C4-2B (cell line): ENCODE measurements around the gene FKBP5.
"Not testable (repeated sequence)": the region's sequence is repeated elsewhere in the genome, so short reads cannot be mapped to it uniquely, and the experiment has no call there.

Experiments used
- ZFX ChIP-seq: fragments of 450-650 bp; IDR thresholded peaks from 2 replicates; pipeline ENCODE4 v1.6.1; 2017
- TF ChIP-seq, protein P1 (sequence below): fragments of 450-650 bp; conservative IDR thresholded peaks from 2 replicates; pipeline ENCODE4 v1.5.1; 2017; ENCODE audit warnings: mild to moderate bottlenecking

DNA sequence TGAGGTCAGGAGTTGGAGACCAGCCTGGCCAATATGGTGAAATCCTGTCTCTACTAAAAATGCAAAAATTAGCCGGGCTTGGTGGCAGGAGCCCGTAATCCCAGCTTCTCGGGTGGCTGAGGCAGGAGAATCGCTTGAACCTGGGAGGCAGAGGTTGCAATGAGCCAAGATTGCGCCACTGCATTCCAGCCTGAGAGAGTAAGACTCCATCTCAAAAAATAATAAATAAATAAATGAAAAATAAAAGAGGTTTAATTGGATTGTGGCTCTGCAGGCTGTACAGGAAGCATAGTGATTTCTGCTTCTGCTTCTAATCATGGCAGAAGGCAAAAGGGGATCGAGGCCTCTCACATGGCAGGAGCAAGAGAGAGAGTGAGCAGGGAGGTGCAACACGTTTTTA lies 9.7 kb upstream of the FKBP5 start:
- TF ChIP-seq, protein P1, sequence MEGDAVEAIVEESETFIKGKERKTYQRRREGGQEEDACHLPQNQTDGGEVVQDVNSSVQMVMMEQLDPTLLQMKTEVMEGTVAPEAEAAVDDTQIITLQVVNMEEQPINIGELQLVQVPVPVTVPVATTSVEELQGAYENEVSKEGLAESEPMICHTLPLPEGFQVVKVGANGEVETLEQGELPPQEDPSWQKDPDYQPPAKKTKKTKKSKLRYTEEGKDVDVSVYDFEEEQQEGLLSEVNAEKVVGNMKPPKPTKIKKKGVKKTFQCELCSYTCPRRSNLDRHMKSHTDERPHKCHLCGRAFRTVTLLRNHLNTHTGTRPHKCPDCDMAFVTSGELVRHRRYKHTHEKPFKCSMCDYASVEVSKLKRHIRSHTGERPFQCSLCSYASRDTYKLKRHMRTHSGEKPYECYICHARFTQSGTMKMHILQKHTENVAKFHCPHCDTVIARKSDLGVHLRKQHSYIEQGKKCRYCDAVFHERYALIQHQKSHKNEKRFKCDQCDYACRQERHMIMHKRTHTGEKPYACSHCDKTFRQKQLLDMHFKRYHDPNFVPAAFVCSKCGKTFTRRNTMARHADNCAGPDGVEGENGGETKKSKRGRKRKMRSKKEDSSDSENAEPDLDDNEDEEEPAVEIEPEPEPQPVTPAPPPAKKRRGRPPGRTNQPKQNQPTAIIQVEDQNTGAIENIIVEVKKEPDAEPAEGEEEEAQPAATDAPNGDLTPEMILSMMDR = not testable (repeated sequence)
- TF ChIP-seq ZFX = not testable (repeated sequence)
